Effector memory CD8-positive, alpha-beta T cell (primary cell): ENCODE measurements around the gene GPC5.

ENCODE experiments used
- ATAC-seq: fragments of 150-1000 bp; cut with Tn5 transposase; replicated peaks from 2 replicates; pipeline ENCODE4 v1.10.0; 2021; ENCODE audit warnings: mild to moderate bottlenecking, moderate library complexity
- DNase-seq, 3 experiments: peaks; one replicate each; pipeline ENCODE4 v3.0.0; 2021
- H3K27ac Mint-ChIP-seq, 2 donors: one replicate each; pipeline ENCODE4 v1.8.0; 2022; ENCODE audit warnings: mild to moderate bottlenecking in 2 of 2, mixed read lengths in 2 of 2, moderate library complexity in 2 of 2
- H3K27me3 Mint-ChIP-seq, 2 donors: one replicate each; pipeline ENCODE4 v1.8.0; 2022; ENCODE audit warnings: mixed read lengths in 2 of 2
- H3K36me3 Mint-ChIP-seq: one replicate; pipeline ENCODE4 v1.8.0; 2022; ENCODE audit warnings: mild to moderate bottlenecking, moderate library complexity, mixed read lengths; ENCODE audit not compliant: insufficient read depth
- H3K4me1 Mint-ChIP-seq, 2 donors: one replicate each; pipeline ENCODE4 v1.8.0; 2022; ENCODE audit warnings: low read depth in 2 of 2, mixed read lengths in 2 of 2
- H3K4me3 Mint-ChIP-seq, 2 donors: one replicate each; pipeline ENCODE4 v1.8.0; 2022; ENCODE audit warnings: mild to moderate bottlenecking in 2 of 2, mixed read lengths in 2 of 2, moderate library complexity in 2 of 2
- H3K9me3 Mint-ChIP-seq, 2 donors: one replicate each; pipeline ENCODE4 v1.8.0; 2022; ENCODE audit warnings: mixed read lengths in 2 of 2

GPC5 gene

DNA sequence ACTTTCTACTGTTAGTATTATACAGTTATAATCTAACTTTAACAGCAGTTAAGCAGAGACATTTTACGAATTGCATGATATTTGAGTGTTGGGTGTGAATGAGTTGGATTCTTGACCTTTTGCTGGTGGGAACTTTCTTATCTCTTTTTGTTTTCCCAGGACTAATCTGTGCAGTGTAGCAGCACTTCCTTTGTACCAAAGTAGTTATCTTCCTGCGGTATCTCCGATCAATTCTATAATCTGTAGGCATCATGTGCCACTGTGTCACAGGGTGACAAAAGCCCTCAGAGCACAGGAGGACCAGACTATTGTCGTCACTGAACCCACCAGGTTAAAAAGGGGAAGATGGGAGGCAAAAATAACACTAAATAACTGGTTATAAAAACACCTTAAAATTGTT is 823.5 kb downstream of the GPC5 start:
- Mint-ChIP-seq H3K27me3 (no peaks in the 10 kb centered on the region), H3K27ac (no peak overlapping the region), H3K4me1 (no peaks in the 10 kb centered on the region), H3K4me3 (no peak overlapping the region), H3K36me3 (no peaks in the 10 kb centered on the region), H3K9me3 (peaks cover 5 to 20% of the 10 kb centered on the region in 2 donors)
- ATAC-seq (no peak), DNase-seq (no peak)

DNA sequence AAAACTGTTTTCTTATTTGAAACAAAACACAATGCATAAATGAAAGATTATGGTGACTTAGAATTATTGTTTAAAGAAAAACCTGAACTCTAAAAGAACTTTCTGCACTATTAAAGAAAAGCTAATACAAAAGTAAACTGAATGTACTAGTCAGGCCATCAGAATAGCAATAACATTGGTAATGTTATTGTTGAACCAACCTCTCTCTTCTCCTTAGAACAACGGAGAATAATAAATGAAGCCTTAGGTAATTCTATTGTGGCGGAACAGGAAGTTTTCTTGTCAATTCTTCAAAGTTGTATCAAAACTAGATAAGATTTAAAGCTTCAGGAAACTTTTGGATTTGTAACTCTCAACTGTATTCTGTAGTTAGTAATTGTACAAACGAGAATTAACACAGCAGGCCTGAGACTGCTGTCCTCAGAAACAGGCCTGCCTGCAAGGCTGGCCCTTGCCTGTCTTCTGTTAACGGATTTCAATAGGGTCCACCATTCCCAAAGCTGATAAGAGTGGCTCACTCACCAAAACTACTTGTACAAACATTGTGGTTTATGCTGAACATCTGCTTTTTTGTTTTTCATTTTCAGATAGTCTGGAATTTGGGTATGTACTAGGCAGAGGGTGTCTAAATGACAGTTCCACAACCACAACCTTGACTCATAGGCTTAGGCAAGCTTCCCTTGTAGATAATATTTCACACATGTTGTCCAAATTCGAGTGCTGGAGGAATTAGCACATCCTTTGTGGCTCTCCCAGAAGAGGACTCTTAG is 825.8 kb downstream of the GPC5 start:
- H3K9me3 Mint-ChIP-seq, result peaks cover 5 to 7% of the 10 kb centered on the region in 2 donors
- no peak overlapping the region for H3K4me3 Mint-ChIP-seq

GRCh38 chr13:92224825-92225224 is 826.4 kb downstream of the GPC5 start:
- Mint-ChIP-seq H3K36me3 (no peaks in the 10 kb centered on the region), H3K27me3 (no peaks in the 10 kb centered on the region), H3K4me3 (no peak overlapping the region), H3K27ac (no peak overlapping the region), H3K4me1 (no peaks in the 10 kb centered on the region), H3K9me3 (peaks cover 5 to 7% of the 10 kb centered on the region in 2 donors)
- ATAC-seq (no peak), DNase-seq (no peak)

More for the DNA sequence above, 825.8 kb downstream of the GPC5 start:
- Mint-ChIP-seq H3K36me3 (no peaks in the 10 kb centered on the region), H3K27me3 (no peaks in the 10 kb centered on the region), H3K27ac (no peak overlapping the region), H3K4me1 (no peaks in the 10 kb centered on the region)
- ATAC-seq, result no peak
- DNase-seq, result no peak

- Mint-ChIP-seq H3K27me3 (no peaks in the 10 kb centered on the region), H3K27ac (no peak overlapping the region), H3K4me1 (no peaks in the 10 kb centered on the region), H3K9me3 (peaks cover 4 to 7% of the 10 kb centered on the region in 2 donors), H3K36me3 (no peaks in the 10 kb centered on the region), H3K4me3 (no peak overlapping the region)
- DNase-seq (no peak), ATAC-seq (no peak)
Observed at GRCh38 chr13:92225861-92226260, 827.4 kb downstream of the GPC5 start.

GRCh38 chr13:92232871-92233270 is 834.5 kb downstream of the GPC5 start:
- H3K4me1 Mint-ChIP-seq, result no peaks in the 10 kb centered on the region
- no peak overlapping the region for H3K4me3 Mint-ChIP-seq
- no peaks in the 10 kb centered on the region for H3K36me3 Mint-ChIP-seq
- DNase-seq, result no peak
- no peaks in the 10 kb centered on the region for H3K27me3 Mint-ChIP-seq
- ATAC-seq, result no peak
- no peak overlapping the region for H3K27ac Mint-ChIP-seq
- H3K9me3 Mint-ChIP-seq, result peaks cover under 1 to 1% of the 10 kb centered on the region in 2 donors

DNA sequence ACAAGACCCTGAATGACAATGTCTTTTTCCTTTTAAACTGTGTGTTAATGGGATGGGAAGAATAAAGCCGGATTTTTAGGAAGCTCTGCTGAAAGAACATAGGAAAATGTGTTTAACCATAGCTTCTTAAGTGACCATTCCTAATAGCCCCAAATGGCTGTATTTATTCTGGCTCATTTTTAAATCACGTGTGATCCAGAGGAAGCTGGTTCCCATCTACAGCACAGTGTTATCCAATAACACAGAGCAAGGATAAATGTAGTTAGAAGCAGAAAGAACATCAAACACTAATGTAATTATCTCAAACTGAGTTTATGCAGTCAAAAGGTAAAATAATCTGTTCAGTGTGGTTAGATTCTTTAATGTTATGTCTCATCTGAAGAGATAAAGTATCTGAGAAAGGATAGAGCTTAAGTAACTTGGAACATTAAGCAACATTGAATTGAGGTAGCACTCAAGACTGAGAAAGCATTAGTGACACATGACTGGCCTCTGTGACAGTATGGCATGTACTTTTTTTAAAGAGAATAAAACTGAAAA is 853.3 kb downstream of the GPC5 start:
- no peak for ATAC-seq
- no peaks in the 10 kb centered on the region for H3K36me3 Mint-ChIP-seq
- peaks cover 0 to 2% of the 10 kb centered on the region in 2 donors for H3K9me3 Mint-ChIP-seq
- H3K4me1 Mint-ChIP-seq, result no peaks in the 10 kb centered on the region
- H3K4me3 Mint-ChIP-seq, result no peak overlapping the region
- no peak for DNase-seq
- H3K27ac Mint-ChIP-seq, result no peak overlapping the region
- H3K27me3 Mint-ChIP-seq, result no peaks in the 10 kb centered on the region

GRCh38 chr13:92255526-92255925 is 857.1 kb downstream of the GPC5 start:
- DNase-seq, result no peak
- no peaks in the 10 kb centered on the region for H3K27me3 Mint-ChIP-seq
- no peak for ATAC-seq
- no peaks in the 10 kb centered on the region for H3K4me1 Mint-ChIP-seq
- H3K36me3 Mint-ChIP-seq, result no peaks in the 10 kb centered on the region
- H3K9me3 Mint-ChIP-seq, result peaks cover 2 to 5% of the 10 kb centered on the region in 2 donors
- no peak overlapping the region for H3K4me3 Mint-ChIP-seq
- no peak overlapping the region for H3K27ac Mint-ChIP-seq

DNA sequence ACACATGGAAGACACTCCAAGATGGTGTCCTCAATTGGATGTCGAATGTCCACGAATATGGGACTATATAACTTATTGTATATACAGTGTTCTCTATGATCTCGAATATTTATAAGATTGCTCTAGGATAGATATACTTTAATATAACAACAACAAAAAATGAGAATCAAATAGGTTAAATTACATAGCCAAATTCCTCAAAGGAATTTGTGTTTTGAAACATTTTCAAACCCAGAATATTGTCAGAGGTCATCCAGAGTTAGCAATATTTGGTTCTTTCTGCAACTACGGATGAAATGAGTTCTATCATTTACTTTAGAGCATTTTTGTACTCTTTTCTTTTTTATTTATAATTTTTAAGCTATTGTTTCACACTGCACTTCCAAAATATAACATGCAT is 857.8 kb downstream of the GPC5 start:
- peaks cover 2 to 8% of the 10 kb centered on the region in 2 donors for H3K9me3 Mint-ChIP-seq

DNA sequence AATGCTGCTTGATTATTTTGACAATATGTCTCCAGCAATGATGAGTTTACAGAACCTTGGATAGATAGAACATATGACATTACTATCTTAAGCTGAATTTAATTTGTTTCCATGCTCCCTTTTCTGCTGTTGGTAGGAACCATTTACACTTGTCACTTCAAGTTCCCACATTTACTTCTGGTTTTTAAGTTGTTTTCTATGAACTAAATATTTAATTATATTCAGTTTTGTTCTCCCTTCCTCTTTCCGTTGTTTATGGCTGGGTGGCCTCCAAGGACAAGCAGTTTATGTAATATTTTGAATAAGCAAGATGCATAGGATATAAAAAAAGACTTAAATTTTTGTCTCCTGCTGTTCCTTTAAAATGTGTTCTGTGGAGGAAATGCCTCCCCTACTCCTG is 860.6 kb downstream of the GPC5 start:
- Mint-ChIP-seq H3K36me3 (no peaks in the 10 kb centered on the region), H3K9me3 (peaks cover 2 to 8% of the 10 kb centered on the region in 2 donors), H3K27me3 (no peaks in the 10 kb centered on the region), H3K4me1 (no peaks in the 10 kb centered on the region), H3K4me3 (no peak overlapping the region), H3K27ac (no peak overlapping the region)
- DNase-seq (no peak), ATAC-seq (no peak)

More for the DNA sequence above, 857.8 kb downstream of the GPC5 start:
- no peaks in the 10 kb centered on the region for H3K36me3 Mint-ChIP-seq
- no peaks in the 10 kb centered on the region for H3K27me3 Mint-ChIP-seq
- H3K4me3 Mint-ChIP-seq, result no peak overlapping the region
- ATAC-seq (no peak), DNase-seq (no peak)
- H3K4me1 Mint-ChIP-seq, result no peaks in the 10 kb centered on the region
- H3K27ac Mint-ChIP-seq, result no peak overlapping the region

- no peaks in the 10 kb centered on the region for H3K4me1 Mint-ChIP-seq
- H3K27me3 Mint-ChIP-seq, result no peaks in the 10 kb centered on the region
- H3K36me3 Mint-ChIP-seq, result no peaks in the 10 kb centered on the region
- no peak overlapping the region for H3K4me3 Mint-ChIP-seq
- H3K27ac Mint-ChIP-seq, result no peak overlapping the region
- ATAC-seq (no peak), DNase-seq (no peak)
- peaks cover 4 to 8% of the 10 kb centered on the region in 2 donors for H3K9me3 Mint-ChIP-seq
Observed at GRCh38 chr13:92259523-92259922, 861.1 kb downstream of the GPC5 start.

DNA sequence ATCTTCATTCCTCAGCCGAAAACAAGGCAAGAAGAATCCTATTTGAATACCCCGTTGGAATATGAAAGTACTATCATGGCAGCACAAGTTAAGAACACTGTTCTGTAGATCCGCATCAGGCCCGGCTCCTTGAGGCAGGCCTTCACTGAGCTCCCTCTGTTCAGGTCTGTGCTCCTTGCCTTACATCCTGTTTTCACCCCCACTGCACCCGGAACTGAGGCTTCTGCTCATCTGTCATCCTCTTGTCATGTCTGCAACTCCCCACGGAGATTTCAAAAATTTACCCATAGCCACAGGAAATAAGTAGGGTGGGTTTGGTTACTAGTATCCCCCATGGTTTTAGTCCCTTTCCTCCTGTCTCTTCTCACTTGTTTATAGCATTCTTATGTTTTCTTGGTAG is 861.9 kb downstream of the GPC5 start:
- Mint-ChIP-seq H3K4me3 (no peak overlapping the region), H3K36me3 (no peaks in the 10 kb centered on the region), H3K27ac (no peak overlapping the region), H3K4me1 (no peaks in the 10 kb centered on the region), H3K27me3 (no peaks in the 10 kb centered on the region), H3K9me3 (peaks cover 4 to 8% of the 10 kb centered on the region in 2 donors)
- ATAC-seq (no peak), DNase-seq (no peak)

GRCh38 chr13:92262100-92262788 is 863.8 kb downstream of the GPC5 start:
- Mint-ChIP-seq H3K4me3 (no peak overlapping the region), H3K9me3 (peaks cover 7 to 8% of the 10 kb centered on the region in 2 donors), H3K27ac (no peak overlapping the region), H3K36me3 (no peaks in the 10 kb centered on the region), H3K27me3 (no peaks in the 10 kb centered on the region), H3K4me1 (no peaks in the 10 kb centered on the region)
- DNase-seq (no peak), ATAC-seq (no peak)

- H3K9me3 Mint-ChIP-seq, result peaks cover 4 to 8% of the 10 kb centered on the region in 2 donors
- H3K4me3 Mint-ChIP-seq, result no peak overlapping the region
- no peak overlapping the region for H3K27ac Mint-ChIP-seq
- H3K27me3 Mint-ChIP-seq, result no peaks in the 10 kb centered on the region
- DNase-seq (no peak), ATAC-seq (no peak)
- H3K36me3 Mint-ChIP-seq, result no peaks in the 10 kb centered on the region
- no peaks in the 10 kb centered on the region for H3K4me1 Mint-ChIP-seq
Observed at GRCh38 chr13:92265408-92265807, 867.0 kb downstream of the GPC5 start.

DNA sequence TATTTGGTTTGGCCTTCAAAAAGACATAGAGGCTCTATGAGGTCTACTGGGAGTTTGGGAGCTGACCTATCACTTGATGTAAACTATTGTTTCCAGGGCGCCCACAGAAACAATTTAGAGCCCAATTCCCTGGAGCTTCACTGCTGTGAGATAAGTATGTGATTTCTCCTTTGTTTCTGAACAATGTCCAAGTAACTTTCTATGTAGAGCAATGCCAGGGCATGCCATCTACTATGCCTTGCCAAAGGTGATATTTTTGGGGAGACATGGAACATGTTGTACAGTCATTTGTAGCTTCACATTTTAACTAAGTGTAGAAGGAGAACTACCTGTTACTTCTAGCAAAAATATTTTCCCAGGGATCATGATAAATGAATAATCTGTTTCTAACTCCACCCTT is 872.6 kb downstream of the GPC5 start:
- no peaks in the 10 kb centered on the region for H3K4me1 Mint-ChIP-seq
- no peaks in the 10 kb centered on the region for H3K27me3 Mint-ChIP-seq
- DNase-seq (no peak), ATAC-seq (no peak)
- H3K9me3 Mint-ChIP-seq, result peaks cover 0 to 7% of the 10 kb centered on the region in 2 donors
- H3K4me3 Mint-ChIP-seq, result no peak overlapping the region
- no peaks in the 10 kb centered on the region for H3K36me3 Mint-ChIP-seq
- no peak overlapping the region for H3K27ac Mint-ChIP-seq
